Spleen (tissue), 7 donors: ENCODE data around the gene SCML1.

Source experiments
- POLR2A ChIP-seq, 3 donors: fragments of 450-650 bp; IDR thresholded peaks; one replicate each; pipeline ENCODE4 v1.5.1; 2017; ENCODE audit warnings: antibody characterized with exemption in 3 of 3, mild to moderate bottlenecking in 1 of 3
- TF ChIP-seq, protein P1 (sequence below), 11 experiments: fragments of 200-600 bp in 7 of 11; fragments of 450-650 bp in 4 of 11; sonication (generic) in 4 of 11; IDR thresholded peaks in 8 of 11; conservative IDR thresholded peaks in 3 of 11; 1 replicate in 7 of 11; 2 replicates in 4 of 11; pipeline versions ENCODE4 v1.4.0 to v1.8.0; 2016 to 2021; ENCODE audit warnings: antibody characterized with exemption in 11 of 11, inconsistent platforms in 4 of 11, mild to moderate bottlenecking in 1 of 11
- donor health status: DM: no; HTN: no; CAD: no; lungs with moderate emphysema.
- donor health status: DM: no; HTN: no; CAD: no.
- donor health status: DM: no; HTN: no; CAD: no.

DNA sequence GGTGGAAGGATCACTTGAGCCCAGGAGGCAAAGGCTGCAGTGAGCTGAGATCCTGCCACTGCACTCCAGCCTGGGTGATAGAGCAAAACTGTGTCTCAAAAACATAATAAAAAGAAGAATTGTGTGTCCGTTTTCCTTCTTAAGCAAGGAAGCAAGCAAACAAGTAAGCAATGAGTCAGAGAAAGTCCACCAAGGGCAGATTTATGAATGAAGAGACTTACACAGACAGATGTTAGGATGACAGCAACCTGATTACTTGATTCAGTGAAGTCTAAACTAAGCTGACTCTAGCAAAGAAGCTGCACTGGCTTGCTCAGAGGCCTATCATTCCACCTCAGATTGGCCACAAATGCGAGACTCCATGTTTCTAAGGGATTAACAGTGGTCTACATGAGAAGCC, 34.1 kb upstream of the SCML1 start:
- TF ChIP-seq, protein P1, sequence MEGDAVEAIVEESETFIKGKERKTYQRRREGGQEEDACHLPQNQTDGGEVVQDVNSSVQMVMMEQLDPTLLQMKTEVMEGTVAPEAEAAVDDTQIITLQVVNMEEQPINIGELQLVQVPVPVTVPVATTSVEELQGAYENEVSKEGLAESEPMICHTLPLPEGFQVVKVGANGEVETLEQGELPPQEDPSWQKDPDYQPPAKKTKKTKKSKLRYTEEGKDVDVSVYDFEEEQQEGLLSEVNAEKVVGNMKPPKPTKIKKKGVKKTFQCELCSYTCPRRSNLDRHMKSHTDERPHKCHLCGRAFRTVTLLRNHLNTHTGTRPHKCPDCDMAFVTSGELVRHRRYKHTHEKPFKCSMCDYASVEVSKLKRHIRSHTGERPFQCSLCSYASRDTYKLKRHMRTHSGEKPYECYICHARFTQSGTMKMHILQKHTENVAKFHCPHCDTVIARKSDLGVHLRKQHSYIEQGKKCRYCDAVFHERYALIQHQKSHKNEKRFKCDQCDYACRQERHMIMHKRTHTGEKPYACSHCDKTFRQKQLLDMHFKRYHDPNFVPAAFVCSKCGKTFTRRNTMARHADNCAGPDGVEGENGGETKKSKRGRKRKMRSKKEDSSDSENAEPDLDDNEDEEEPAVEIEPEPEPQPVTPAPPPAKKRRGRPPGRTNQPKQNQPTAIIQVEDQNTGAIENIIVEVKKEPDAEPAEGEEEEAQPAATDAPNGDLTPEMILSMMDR (IDR thresholded peaks at IDR 0.05 in 8 of 11, conservative IDR thresholded peaks at IDR 0.05 in 3 of 11): no peak
- no peak for TF ChIP-seq POLR2A (IDR thresholded peaks at IDR 0.05)
